Measurements from ENCODE around the gene ASPDH. TPM values are rescaled to one million over a fixed set of nuclear protein-coding genes. Genes with fewer than 3 reads are reported as not detected.

ASPDH gene
- total and polyA plus RNA-seq, 2 of the 13 experiments (the other 11 are each of a cell fraction or from before 2014, with no cell fraction given) = 2.2 to 3.3 TPM

DNA sequence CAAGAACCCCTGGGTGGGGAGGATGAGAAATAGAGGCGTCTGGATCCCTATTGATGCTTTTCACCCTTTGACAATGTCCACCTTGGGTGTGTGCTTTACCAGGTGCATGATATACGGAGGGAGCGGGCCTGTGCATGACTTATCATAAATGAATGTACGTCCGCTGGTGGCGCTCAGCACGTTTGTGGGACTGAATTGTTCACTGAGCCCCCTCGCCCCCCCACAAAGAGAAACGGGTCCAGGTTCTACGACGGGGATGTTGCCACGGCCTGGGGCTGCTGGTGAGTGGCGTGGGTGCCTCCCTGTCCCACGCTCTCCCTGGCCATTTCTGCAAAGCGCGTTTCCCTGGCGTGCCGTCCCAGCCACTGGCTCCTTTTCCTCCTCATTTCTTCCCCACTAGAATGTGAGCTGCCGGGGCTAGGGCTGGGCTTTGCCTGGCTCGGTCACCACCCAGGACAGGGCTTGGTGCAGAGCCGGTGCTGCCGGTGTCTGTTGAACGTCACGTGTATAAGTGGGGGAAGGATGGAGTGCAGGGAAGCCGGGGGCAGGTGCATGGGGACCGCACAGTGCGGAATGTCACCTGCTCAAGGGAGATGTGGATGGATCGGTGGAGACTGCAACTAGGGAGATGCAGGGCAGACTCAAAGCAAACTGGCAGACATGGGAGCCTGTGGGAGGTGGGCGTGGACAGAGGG, 33.0 kb upstream of the ASPDH start:
- DNase-seq (ENCODE audit: low spot score) = no peak
- Histone ChIP-seq H3K36me3 (replicated peaks in 1 of 2; ENCODE audit: control insufficient read depth in 1 of 2, insufficient read depth in 2 of 2, low read length in 2 of 2) (no peaks in the 10 kb centered on the region), H3K9ac (ENCODE audit: insufficient read depth, low read depth, low read length) (no peak overlapping the region), H2AFZ (ENCODE audit: low read length) (no peak overlapping the region), H3K4me1 (ENCODE audit: insufficient read depth, low read length) (no peaks in the 10 kb centered on the region), H3K9me3 (ENCODE audit: low read length) (no peaks in the 10 kb centered on the region), H3K4me2 (ENCODE audit: low read depth, low read length) (no peak overlapping the region), H4K20me1 (ENCODE audit: insufficient read depth, low read length) (no peaks in the 10 kb centered on the region), H3K27me3 (ENCODE audit: control insufficient read depth in 1 of 2, insufficient read depth in 2 of 2, low read length in 2 of 2) (peaks cover 3 to 37% of the 10 kb centered on the region in 2 experiments; a peak in 4 of 5 replicates), H3K79me2 (ENCODE audit: insufficient read depth, low read length) (no peaks in the 10 kb centered on the region), H3K27ac (ENCODE audit: extremely low read length, insufficient read depth, low read length) (no peak overlapping the region), H3K4me3 (replicated peaks in 1 of 3; ENCODE audit: insufficient read depth in 1 of 3, low read depth in 2 of 3, low read length in 3 of 3) (no peak overlapping the region)
- intact Hi-C loops (cut with micrococcal nuclease; ENCODE audit: unreplicated experiment) (no loop called here), in situ Hi-C loops (cut with HindIII; ENCODE audit: extremely low pct_ligation_motif_present, low pct_unique_long_range_greater_than_20kb) (loop anchor here (10.0 kb wide), 1 partner anchor 238 kb away; no protein-coding TSS in a partner anchor)
- no TSS peak for BruUV-seq (replicated peaks)
- ChIA-PET CTCF (ENCODE audit: low intra/inter-chr PET ratio, low total read pairs) (no interaction called here), POLR2A (no interaction called here)
- WGBS (ENCODE audit: low lambda C conversion rate) = 40% methylated on average over 19 of the region's 29 CpGs
- no peak for ATAC-seq
- FAIRE-seq = no peak
- TF ChIP-seq NCOA2 (CRISPR knock-in tag; IDR thresholded peaks at IDR 0.05) = no peak
- TF ChIP-seq ZNF382 (CRISPR knock-in tag; IDR thresholded peaks at IDR 0.05; ENCODE audit: borderline replicate concordance) = no peak
- TF ChIP-seq ZMAT3 (CRISPR knock-in tag; conservative IDR thresholded peaks at IDR 0.05) = no peak
- TF ChIP-seq, protein P1, sequence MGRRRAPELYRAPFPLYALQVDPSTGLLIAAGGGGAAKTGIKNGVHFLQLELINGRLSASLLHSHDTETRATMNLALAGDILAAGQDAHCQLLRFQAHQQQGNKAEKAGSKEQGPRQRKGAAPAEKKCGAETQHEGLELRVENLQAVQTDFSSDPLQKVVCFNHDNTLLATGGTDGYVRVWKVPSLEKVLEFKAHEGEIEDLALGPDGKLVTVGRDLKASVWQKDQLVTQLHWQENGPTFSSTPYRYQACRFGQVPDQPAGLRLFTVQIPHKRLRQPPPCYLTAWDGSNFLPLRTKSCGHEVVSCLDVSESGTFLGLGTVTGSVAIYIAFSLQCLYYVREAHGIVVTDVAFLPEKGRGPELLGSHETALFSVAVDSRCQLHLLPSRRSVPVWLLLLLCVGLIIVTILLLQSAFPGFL (CRISPR knock-in tag; IDR thresholded peaks at IDR 0.05) = no peak
- no peak for TF ChIP-seq NFKB2 (CRISPR knock-in tag; IDR thresholded peaks at IDR 0.05; ENCODE audit: borderline replicate concordance)
- TF ChIP-seq ZNF570 (CRISPR knock-in tag; IDR thresholded peaks at IDR 0.05; ENCODE audit: borderline replicate concordance) = no peak
- TF ChIP-seq U2AF2 (IDR thresholded peaks at IDR 0.05; ENCODE audit: low read depth, low read length) = no peak
- TF ChIP-seq, protein P2, sequence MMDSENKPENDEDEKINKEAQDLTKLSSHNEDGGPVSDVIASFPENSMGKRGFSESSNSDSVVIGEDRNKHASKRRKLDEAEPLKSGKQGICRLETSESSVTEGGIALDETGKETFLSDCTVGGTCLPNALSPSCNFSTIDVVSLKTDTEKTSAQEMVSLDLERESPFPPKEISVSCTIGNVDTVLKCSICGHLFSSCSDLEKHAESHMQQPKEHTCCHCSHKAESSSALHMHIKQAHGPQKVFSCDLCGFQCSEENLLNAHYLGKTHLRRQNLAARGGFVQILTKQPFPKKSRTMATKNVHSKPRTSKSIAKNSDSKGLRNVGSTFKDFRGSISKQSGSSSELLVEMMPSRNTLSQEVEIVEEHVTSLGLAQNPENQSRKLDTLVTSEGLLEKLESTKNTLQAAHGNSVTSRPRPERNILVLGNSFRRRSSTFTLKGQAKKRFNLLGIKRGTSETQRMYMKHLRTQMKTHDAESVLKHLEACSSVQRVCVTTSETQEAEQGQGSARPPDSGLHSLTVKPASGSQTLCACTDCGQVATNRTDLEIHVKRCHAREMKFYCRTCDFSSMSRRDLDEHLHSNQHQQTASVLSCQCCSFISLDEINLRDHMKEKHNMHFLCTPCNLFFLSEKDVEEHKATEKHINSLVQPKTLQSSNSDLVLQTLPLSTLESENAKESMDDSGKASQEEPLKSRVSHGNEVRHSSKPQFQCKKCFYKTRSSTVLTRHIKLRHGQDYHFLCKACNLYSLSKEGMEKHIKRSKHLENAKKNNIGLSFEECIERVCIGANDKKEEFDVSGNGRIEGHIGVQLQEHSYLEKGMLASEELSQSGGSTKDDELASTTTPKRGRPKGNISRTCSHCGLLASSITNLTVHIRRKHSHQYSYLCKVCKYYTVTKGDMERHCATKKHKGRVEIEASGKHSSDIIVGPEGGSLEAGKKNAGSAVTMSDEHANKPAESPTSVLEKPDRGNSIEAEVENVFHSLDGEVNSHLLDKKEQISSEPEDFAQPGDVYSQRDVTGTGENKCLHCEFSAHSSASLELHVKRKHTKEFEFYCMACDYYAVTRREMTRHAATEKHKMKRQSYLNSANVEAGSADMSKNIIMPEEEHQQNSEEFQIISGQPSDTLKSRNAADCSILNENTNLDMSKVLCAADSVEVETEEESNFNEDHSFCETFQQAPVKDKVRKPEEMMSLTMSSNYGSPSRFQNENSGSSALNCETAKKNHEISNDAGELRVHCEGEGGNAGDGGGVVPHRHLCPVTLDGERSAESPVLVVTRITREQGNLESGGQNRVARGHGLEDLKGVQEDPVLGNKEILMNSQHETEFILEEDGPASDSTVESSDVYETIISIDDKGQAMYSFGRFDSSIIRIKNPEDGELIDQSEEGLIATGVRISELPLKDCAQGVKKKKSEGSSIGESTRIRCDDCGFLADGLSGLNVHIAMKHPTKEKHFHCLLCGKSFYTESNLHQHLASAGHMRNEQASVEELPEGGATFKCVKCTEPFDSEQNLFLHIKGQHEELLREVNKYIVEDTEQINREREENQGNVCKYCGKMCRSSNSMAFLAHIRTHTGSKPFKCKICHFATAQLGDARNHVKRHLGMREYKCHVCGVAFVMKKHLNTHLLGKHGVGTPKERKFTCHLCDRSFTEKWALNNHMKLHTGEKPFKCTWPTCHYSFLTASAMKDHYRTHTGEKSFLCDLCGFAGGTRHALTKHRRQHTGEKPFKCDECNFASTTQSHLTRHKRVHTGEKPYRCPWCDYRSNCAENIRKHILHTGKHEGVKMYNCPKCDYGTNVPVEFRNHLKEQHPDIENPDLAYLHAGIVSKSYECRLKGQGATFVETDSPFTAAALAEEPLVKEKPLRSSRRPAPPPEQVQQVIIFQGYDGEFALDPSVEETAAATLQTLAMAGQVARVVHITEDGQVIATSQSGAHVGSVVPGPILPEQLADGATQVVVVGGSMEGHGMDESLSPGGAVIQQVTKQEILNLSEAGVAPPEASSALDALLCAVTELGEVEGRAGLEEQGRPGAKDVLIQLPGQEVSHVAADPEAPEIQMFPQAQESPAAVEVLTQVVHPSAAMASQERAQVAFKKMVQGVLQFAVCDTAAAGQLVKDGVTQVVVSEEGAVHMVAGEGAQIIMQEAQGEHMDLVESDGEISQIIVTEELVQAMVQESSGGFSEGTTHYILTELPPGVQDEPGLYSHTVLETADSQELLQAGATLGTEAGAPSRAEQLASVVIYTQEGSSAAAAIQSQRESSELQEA (CRISPR knock-in tag; IDR thresholded peaks at IDR 0.05; ENCODE audit: not compliant biosample characterization) = no peak
- TF ChIP-seq NFATC3 (CRISPR knock-in tag; IDR thresholded peaks at IDR 0.05) = no peak
- TF ChIP-seq, protein P3, sequence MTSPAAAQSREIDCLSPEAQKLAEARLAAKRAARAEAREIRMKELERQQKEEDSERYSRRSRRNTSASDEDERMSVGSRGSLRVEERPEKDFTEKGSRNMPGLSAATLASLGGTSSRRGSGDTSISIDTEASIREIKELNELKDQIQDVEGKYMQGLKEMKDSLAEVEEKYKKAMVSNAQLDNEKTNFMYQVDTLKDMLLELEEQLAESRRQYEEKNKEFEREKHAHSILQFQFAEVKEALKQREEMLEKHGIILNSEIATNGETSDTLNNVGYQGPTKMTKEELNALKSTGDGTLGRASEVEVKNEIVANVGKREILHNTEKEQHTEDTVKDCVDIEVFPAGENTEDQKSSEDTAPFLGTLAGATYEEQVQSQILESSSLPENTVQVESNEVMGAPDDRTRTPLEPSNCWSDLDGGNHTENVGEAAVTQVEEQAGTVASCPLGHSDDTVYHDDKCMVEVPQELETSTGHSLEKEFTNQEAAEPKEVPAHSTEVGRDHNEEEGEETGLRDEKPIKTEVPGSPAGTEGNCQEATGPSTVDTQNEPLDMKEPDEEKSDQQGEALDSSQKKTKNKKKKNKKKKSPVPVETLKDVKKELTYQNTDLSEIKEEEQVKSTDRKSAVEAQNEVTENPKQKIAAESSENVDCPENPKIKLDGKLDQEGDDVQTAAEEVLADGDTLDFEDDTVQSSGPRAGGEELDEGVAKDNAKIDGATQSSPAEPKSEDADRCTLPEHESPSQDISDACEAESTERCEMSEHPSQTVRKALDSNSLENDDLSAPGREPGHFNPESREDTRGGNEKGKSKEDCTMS (CRISPR knock-in tag; conservative IDR thresholded peaks at IDR 0.05) = no peak
